ENCODE data around the gene FAM174C. TPM values are rescaled to one million over a fixed set of nuclear protein-coding genes. Genes with fewer than 3 reads are reported as not detected.

Gene FAM174C
- total RNA-seq, 1 experiment from 2014 or later = 77.1 TPM

- TF ChIP-seq REST (IDR thresholded peaks at IDR 0.05; ENCODE audit: low read depth) = no peak
- no peak for TF ChIP-seq CTCF (IDR thresholded peaks at IDR 0.05 in 2 of 3, conservative IDR thresholded peaks at IDR 0.05 in 1 of 3; ENCODE audit: borderline replicate concordance in 1 of 3, insufficient read depth in 1 of 3, low read depth in 2 of 3, low read length in 2 of 3)
- TF ChIP-seq TCF7L2 (IDR thresholded peaks at IDR 0.05; ENCODE audit: borderline replicate concordance, extremely low read depth, insufficient read depth, insufficient read length) = no peak
Observed at GRCh38 chr19:1280636-1281568, 5.6 kb downstream of the FAM174C start (continued).
